K562 (cell line): Measurements from ENCODE around the gene TBC1D10A. TPM values are rescaled to one million over a fixed set of nuclear protein-coding genes. Genes with fewer than 3 reads are reported as not detected.

Experiments
- ATAC-seq: fragments of 200-7000 bp; cut with Tn5 transposase; 3 replicates; pipeline ENCODE4 v1.9.1; 2020; ENCODE audit warnings: moderate library complexity
- BruUV-seq: library from RNA; stranded (reverse); fragments of 400-500 nt; replicated peaks from 2 replicates; lab custom pipeline; 2021; lab: Mats Ljungman, UMichigan
- CTCF ChIA-PET: fragments of 300-600 bp; formaldehyde crosslinking; extraction: SDS; loops from one replicate; lab custom pipeline; 2021; ENCODE audit warnings: low intra/inter-chr PET ratio; lab: Yijun Ruan, JAX
- POLR2A ChIA-PET: fragments of 300-600, 350-650 bp; sonication (Branson Sonifier 250); formaldehyde crosslinking; extraction: SDS; loops from one replicate; lab custom pipeline; 2021; ENCODE audit warnings: antibody characterized with exemption, inconsistent platforms; lab: Yijun Ruan, JAX
- DNase-seq, 4 experiments: peaks; one replicate each; pipeline versions ENCODE4 v3.0.0 to v3.0.0-alpha.2; 2011 to 2018; ENCODE audit warnings: low spot score in 3 of 4, mixed read lengths in 3 of 4; ENCODE audit errors: extremely low read depth in 1 of 4
- FAIRE-seq: peaks from 2 replicates; lab custom pipeline; 2011; peaks lifted over from hg19 to GRCh38; lab: Jason Lieb, UNC
- H2AFZ ChIP-seq: 2 replicates; pipeline ENCODE4 v1.6.0; 2011; ENCODE audit warnings: low read depth, low read length, control low read depth, inconsistent platforms
- H3K27ac ChIP-seq: fragments of 200-600 bp; 3 replicates; pipeline ENCODE4 v1.8.0; 2011; ENCODE audit warnings: low read depth, mild to moderate bottlenecking, control low read depth, inconsistent platforms, low read length, moderate library complexity, mixed read lengths; ENCODE audit errors: extremely low read depth
- H3K27me3 ChIP-seq, 2 experiments: fragments of 300-600 bp in 1 of 2; 2 replicates in 1 of 2; 3 replicates in 1 of 2; pipeline versions ENCODE4 v1.6.0 to v1.8.0; 2011; ENCODE audit warnings: inconsistent platforms in 2 of 2, low read length in 2 of 2, mild to moderate bottlenecking in 1 of 2, mixed read lengths in 1 of 2, moderate library complexity in 1 of 2; ENCODE audit not compliant: control insufficient read depth in 2 of 2, insufficient read depth in 2 of 2
- H3K36me3 ChIP-seq: fragments of 300-600 bp; 3 replicates; pipeline ENCODE4 v1.8.0; 2011; ENCODE audit warnings: mild to moderate bottlenecking, low read length, inconsistent platforms; ENCODE audit not compliant: control insufficient read depth, insufficient read depth
- H3K4me1 ChIP-seq, 2 experiments: fragments of 200-600 bp in 1 of 2; replicated peaks in 1 of 2; 2 replicates in 1 of 2; 3 replicates in 1 of 2; pipeline versions ENCODE4 v1.5.1 to v1.8.0; 2011; ENCODE audit warnings: inconsistent platforms in 2 of 2, low read length in 2 of 2, mild to moderate bottlenecking in 1 of 2, mixed read lengths in 1 of 2, moderate library complexity in 1 of 2; ENCODE audit not compliant: control insufficient read depth in 2 of 2, insufficient read depth in 2 of 2
- H3K4me2 ChIP-seq: 2 replicates; pipeline ENCODE4 v1.6.1; 2011; ENCODE audit warnings: low read length, control low read depth, inconsistent platforms, mixed read lengths; ENCODE audit not compliant: insufficient read depth
- H3K4me3 ChIP-seq: fragments of 200-600 bp; sonication (generic), shearing (Covaris generic); 2 replicates; pipeline ENCODE4 v1.5.1; 2016; ENCODE audit warnings: control low read depth, inconsistent platforms
- H3K79me2 ChIP-seq: fragments of 200-600 bp; 3 replicates; pipeline ENCODE4 v1.8.0; 2011; ENCODE audit warnings: low read length, inconsistent platforms; ENCODE audit not compliant: control insufficient read depth, insufficient read depth
- H3K9ac ChIP-seq, 2 experiments: 2 replicates each; pipeline versions ENCODE4 v1.6.0 to v1.6.1; 2011; ENCODE audit warnings: low read depth in 2 of 2, low read length in 2 of 2, control low read depth in 1 of 2, inconsistent platforms in 1 of 2, mild to moderate bottlenecking in 1 of 2, mixed read lengths in 1 of 2; ENCODE audit not compliant: insufficient read depth in 1 of 2
- H3K9me1 ChIP-seq: one replicate; pipeline ENCODE4 v1.6.0; 2011; ENCODE audit warnings: inconsistent platforms, mild to moderate bottlenecking, low read length, moderate library complexity; ENCODE audit not compliant: control insufficient read depth, insufficient read depth
- H3K9me3 ChIP-seq: replicated peaks from 2 replicates; pipeline ENCODE4 v1.5.1; 2011; ENCODE audit warnings: low read depth, low read length, inconsistent platforms; ENCODE audit not compliant: control insufficient read depth, insufficient read depth
- H4K20me1 ChIP-seq: replicated peaks from 2 replicates; pipeline ENCODE4 v1.6.1; 2011; ENCODE audit warnings: low read length, inconsistent platforms, mixed read lengths; ENCODE audit not compliant: control insufficient read depth, insufficient read depth
- BCL6 ChIP-seq: fragments of 250-450 bp; sonication (Bioruptor Pico); IDR thresholded peaks from 2 replicates; pipeline ENCODE4 v1.4.0; 2020
- BCOR ChIP-seq: fragments of 450-650 bp; IDR thresholded peaks from 2 replicates; pipeline ENCODE4 v1.6.1; 2016
- CBX2 ChIP-seq: fragments of 200-600 bp; sonication (generic); IDR thresholded peaks from one replicate; pipeline ENCODE4 v1.6.1; 2012; ENCODE audit warnings: mild to moderate bottlenecking, low read length, inconsistent platforms; ENCODE audit not compliant: insufficient read depth, poor library complexity, severe bottlenecking
- CC2D1A ChIP-seq: fragments of 450-650 bp; IDR thresholded peaks from 2 replicates; pipeline ENCODE4 v1.6.1; 2017; ENCODE audit warnings: mild to moderate bottlenecking
- CGGBP1 ChIP-seq: fragments of 250-450 bp; sonication (Bioruptor Pico); IDR thresholded peaks from 2 replicates; pipeline ENCODE4 v1.9.0; 2021; ENCODE audit warnings: mild to moderate bottlenecking
- E2F6 ChIP-seq, 2 experiments: IDR thresholded peaks; 2 replicates each; pipeline ENCODE4 v1.6.1; 2011; ENCODE audit warnings: borderline replicate concordance in 1 of 2, control low read depth in 1 of 2, low read depth in 1 of 2, low read length in 1 of 2, mild to moderate bottlenecking in 1 of 2, mixed read lengths in 1 of 2, moderate library complexity in 1 of 2; ENCODE audit not compliant: insufficient read depth in 1 of 2, insufficient read length in 1 of 2, poor library complexity in 1 of 2, severe bottlenecking in 1 of 2; ENCODE audit errors: extremely low read depth in 1 of 2
- E4F1 ChIP-seq: fragments of 250-450 bp; sonication (Bioruptor Pico); IDR thresholded peaks from 2 replicates; pipeline ENCODE4 v1.5.0; 2021; ENCODE audit warnings: mild to moderate bottlenecking, borderline replicate concordance
- ETV1 ChIP-seq: fragments of 450-650 bp; conservative IDR thresholded peaks from 2 replicates; pipeline ENCODE4 v1.6.1; 2016; ENCODE audit warnings: missing genetic modification characterization, control low read depth, low read depth, missing compliant biosample characterization
- IRF1 ChIP-seq: sonication (generic); formaldehyde crosslinking; IDR thresholded peaks from 2 replicates; pipeline ENCODE4 v1.8.0; 2022; ENCODE audit warnings: missing genetic modification reagents, mild to moderate bottlenecking, borderline replicate concordance
- NCOA4 ChIP-seq: fragments of 450-650 bp; IDR thresholded peaks from 2 replicates; pipeline ENCODE4 v1.6.1; 2018; ENCODE audit warnings: mild to moderate bottlenecking; ENCODE audit not compliant: partially characterized antibody
- NFE2L1 ChIP-seq: fragments of 450-650 bp; IDR thresholded peaks from 2 replicates; pipeline ENCODE4 v1.6.1; 2016; ENCODE audit warnings: missing genetic modification characterization, low read depth, mild to moderate bottlenecking, missing compliant biosample characterization, moderate library complexity, borderline replicate concordance
- SP2 ChIP-seq: IDR thresholded peaks from 2 replicates; pipeline ENCODE4 v1.6.1; 2011; ENCODE audit warnings: mild to moderate bottlenecking, low read depth, low read length, moderate library complexity; ENCODE audit not compliant: poor library complexity, severe bottlenecking; ENCODE audit errors: extremely low read depth
- TAF7 ChIP-seq: fragments of 450-650 bp; IDR thresholded peaks from 2 replicates; pipeline ENCODE4 v1.6.1; 2016; ENCODE audit warnings: missing genetic modification characterization, missing compliant biosample characterization
- TGIF2 ChIP-seq: sonication (generic); formaldehyde crosslinking; IDR thresholded peaks from 2 replicates; pipeline ENCODE4 v1.8.1; 2022; ENCODE audit warnings: mild to moderate bottlenecking, missing genetic modification reagents, moderate library complexity
- ZNF217 ChIP-seq: sonication (generic); formaldehyde crosslinking; IDR thresholded peaks from 2 replicates; pipeline ENCODE4 v1.8.0; 2022; ENCODE audit warnings: mild to moderate bottlenecking, missing genetic modification reagents
- ZNF354B ChIP-seq: fragments of 250-450 bp; sonication (Bioruptor Pico); IDR thresholded peaks from 2 replicates; pipeline ENCODE4 v1.4.0; 2020
- ZNF76 ChIP-seq: fragments of 250-450 bp; sonication (Bioruptor Pico); IDR thresholded peaks from 2 replicates; pipeline ENCODE4 v1.4.0; 2020; ENCODE audit warnings: mild to moderate bottlenecking, moderate library complexity, borderline replicate concordance
- WGBS: fragments of 100-300 bp; shearing (Covaris generic); methylation state at CpG from one replicate; pipeline ENCODE4 v1.1.6; 2016; ENCODE audit warnings: low coverage, mixed read lengths; ENCODE audit not compliant: insufficient coverage; ENCODE audit errors: missing lambda C conversion rate; 5-methylcytosine and 5-hydroxymethylcytosine counted together
- in situ Hi-C: fragments of 300-500 bp; cut with MboI; formaldehyde crosslinking; loops from 4 replicates; pipeline ENCODE4 v1.15.0; 2018; ENCODE audit warnings: inconsistent platforms, mixed read lengths
- intact Hi-C: fragments of 100-400 bp; cut with micrococcal nuclease; formaldehyde crosslinking; loops from 2 replicates; pipeline ENCODE4 v1.14.2; 2022
- polyA plus RNA-seq, 8 experiments: library from polyadenylated mRNA; depleted of rRNA in 4 of 8; stranded (reverse) in 5 of 8; unstranded in 3 of 8; fragments of >200 nt; fragmentation: Nextera tagmentation in 2 of 8; fragmentation: Illumina TruSeq in 1 of 8; extraction: Ambion mirVana in 2 of 8; extraction: Trizol in 1 of 8; gene quantifications; 2 replicates each; pipeline versions ENCODE4 v1.2.1 to v1.2.3, GENCODE V29; 2011 to 2014; ENCODE audit warnings: inconsistent platforms in 1 of 8, missing spikeins in 1 of 8
- total RNA-seq, 7 experiments: library from RNA; depleted of rRNA in 6 of 7; stranded (reverse); fragments of >200 nt in 6 of 7; fragmentation: Illumina TruSeq in 2 of 7; extraction: Trizol in 2 of 7; gene quantifications; 2 replicates each; pipeline versions ENCODE4 v1.2.1 to v1.2.3, GENCODE V29; 2011 to 2021; ENCODE audit warnings: low replicate concordance in 1 of 7

TBC1D10A gene
- total and polyA plus RNA-seq, 9 of the 15 experiments (the other 6 are each of a cell fraction or from before 2014, with no cell fraction given), result 0.13 to 10.4 (median 4.6) TPM

GRCh38 chr22:30305906-30306626 lies 20.7 kb downstream of the TBC1D10A start:
- peak overlapping the region; percentile 37 to 59; a peak in 3 of 4 replicates for H3K9ac ChIP-seq
- peaks cover 10% of the 10 kb centered on the region for H3K79me2 ChIP-seq
- in situ Hi-C loops (no loop called here), intact Hi-C loops (no loop called here)
- peak; percentile 26 for FAIRE-seq
- H3K9me3 ChIP-seq, result no peaks in the 10 kb centered on the region
- no TSS peak for BruUV-seq
- peaks cover 10% of the 10 kb centered on the region; the same call in 1 of the 3 replicates for H3K36me3 ChIP-seq
- POLR2A ChIA-PET, result interaction anchor here (0.8 to 1.9 kb wide), 3 partner anchors 15 to 281 kb away, joined by 3 to 6 read pairs (median 3); no protein-coding TSS in a partner anchor
- H3K9me1 ChIP-seq, result no peaks in the 10 kb centered on the region
- peak overlapping the region; percentile 39 for H3K4me2 ChIP-seq
- ATAC-seq, result peak; percentile 24
- H3K4me1 ChIP-seq, result peaks cover 5 to 39% of the 10 kb centered on the region in 2 experiments; a peak in 4 of 5 replicates
- H3K27ac ChIP-seq, result peak overlapping the region; percentile 64; the same call in 2 of the 3 replicates
- H3K4me3 ChIP-seq, result no peak overlapping the region
- 3% methylated on average over 3 of the region's 3 CpGs for WGBS
- no peaks in the 10 kb centered on the region for H3K27me3 ChIP-seq
- no peaks in the 10 kb centered on the region; the same call in 1 of the 2 replicates for H4K20me1 ChIP-seq
- 0 out of 2 replicates have a peak overlapping the region, but pooled peaks have one; percentile 23 for H2AFZ ChIP-seq
- DNase-seq, result peak in 1 of 4 experiments; percentile 47
- CTCF ChIA-PET, result no interaction called here
- TF ChIP-seq SP2 (no peak), ZNF354B (CRISPR knock-in tag) (no peak), ETV1 (peak; percentile 67), CBX2 (no peak), ZNF217 (CRISPR knock-in tag) (no peak), BCL6 (CRISPR knock-in tag) (no peak), ZNF76 (CRISPR knock-in tag) (no peak), CGGBP1 (no peak), TGIF2 (no peak), IRF1 (CRISPR knock-in tag) (no peak), E2F6 (IDR thresholded peaks at IDR 0.05; ENCODE audit: borderline replicate concordance in 1 of 2, extremely low read depth in 1 of 2, insufficient read depth in 1 of 2, insufficient read length in 1 of 2, low read depth in 1 of 2, low read length in 1 of 2, poor library complexity in 1 of 2, severe bottlenecking in 1 of 2) (no peak), NFE2L1 (no peak), CC2D1A (peak; percentile 53; the same call in 1 of the 2 replicates), BCOR (peak; percentile 96), NCOA4 (peak; percentile 28), TAF7 (tag) (no peak), E4F1 (no peak)
